ENCODE data around the gene DDX52.

DDX52 gene

DNA sequence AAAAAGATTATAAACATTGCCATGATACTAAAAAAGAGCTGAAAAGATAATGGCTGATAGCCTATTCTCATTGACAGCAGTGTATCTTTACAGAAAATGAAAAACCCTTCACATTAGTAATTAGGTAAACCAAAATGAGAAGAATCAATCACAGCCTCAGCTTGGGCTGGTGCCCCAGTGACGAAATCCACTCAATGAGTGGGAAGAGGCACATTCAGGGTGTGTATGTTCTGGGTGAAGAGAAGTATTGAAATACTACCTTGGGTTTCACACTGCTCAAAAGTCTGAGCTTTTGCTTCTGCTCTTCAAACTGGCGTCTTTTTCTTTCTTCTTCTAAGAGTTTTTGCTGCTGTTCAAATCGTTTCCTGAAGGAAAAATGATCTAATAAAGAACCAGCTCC lies 58.2 kb downstream of the DDX52 start:
- DNase-seq = peak in 2 of 56 donors; percentile 5

- DNase-seq = no peak
These were observed 67.0 kb downstream of the DDX52 start for GRCh38 chr17:37576281-37576680.

DNA sequence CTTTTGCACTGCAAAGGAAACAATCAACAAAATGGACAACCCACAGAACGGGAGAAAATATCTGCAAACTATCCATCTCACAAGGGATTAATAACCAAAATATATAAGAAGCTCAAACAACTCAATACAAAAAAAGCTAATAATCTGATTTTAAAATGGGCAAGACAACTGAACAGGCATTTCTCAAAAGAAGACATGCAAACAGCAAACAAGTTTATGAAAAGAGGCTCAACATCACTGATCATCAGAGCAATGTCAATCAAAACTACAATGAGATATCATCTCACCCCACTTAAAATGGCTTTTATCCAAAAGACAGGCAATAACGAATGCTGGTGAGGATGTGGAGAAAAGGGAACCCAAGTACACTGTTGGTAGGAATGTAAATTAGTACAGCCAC lies 68.8 kb downstream of the DDX52 start:
- no peak for DNase-seq

GRCh38 chr17:37571674-37572073 lies 71.6 kb downstream of the DDX52 start:
- DNase-seq = no peak

DNA sequence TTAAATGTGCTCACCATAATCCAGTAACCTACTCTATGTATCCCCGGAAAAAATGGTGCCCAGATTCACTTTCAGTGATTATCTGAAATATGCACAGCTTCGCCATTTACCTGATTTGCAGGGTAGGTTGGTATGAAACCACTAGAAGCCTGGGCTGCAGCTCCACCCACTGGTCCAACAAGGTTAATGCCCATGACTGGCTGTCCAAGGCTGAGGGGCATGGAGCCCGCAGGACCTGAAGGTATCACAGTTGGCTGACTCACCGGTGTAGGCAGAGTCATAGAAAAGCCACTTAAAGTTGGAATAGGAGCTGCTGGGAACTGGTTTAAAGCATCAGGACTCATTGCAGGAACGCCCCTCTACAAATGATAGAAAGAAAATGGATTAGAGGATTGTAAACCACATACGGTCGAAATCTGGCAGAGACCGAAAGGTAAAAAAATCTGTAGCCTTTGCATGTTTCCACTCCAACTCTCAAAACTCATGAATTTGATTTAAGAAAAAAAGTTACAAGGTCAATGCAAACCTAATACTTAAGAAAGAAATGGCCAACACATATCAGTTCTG lies 72.6 kb downstream of the DDX52 start:
- peak in 6 of 56 donors; percentile 2 to 23 (median 6) for DNase-seq

DNA sequence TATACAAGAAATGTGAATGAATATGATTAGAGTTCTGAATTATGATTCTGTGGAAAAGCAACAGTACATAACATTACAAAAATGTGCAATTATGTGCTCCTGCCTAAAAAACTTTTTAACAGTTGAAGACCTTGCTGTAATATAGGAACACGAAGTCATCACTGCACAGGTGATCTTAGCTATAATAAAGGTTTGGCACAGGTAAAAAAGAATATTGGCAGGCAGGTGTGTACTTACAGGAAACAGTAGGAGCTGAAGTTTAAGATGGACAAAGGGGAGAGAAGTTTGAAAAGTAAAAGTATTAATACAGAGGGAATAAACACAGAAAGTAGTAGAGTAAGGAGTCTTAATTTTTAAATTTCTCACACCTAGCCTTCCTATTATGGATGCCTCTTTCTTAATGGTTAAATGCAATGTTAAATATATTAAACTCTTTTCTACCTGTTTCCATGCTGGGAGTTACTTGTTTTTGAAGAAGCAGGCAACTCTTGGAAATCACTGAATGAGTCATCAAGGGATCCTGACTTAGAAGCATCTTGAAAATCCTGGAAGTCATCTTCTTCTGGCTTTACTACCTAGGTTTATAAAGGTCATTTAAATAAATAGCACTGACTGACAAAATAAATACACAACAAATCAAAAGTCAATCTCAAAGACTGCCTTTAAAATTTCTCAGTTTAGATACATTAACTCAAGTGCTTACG lies 74.7 kb downstream of the DDX52 start:
- DNase-seq = no peak

DNA sequence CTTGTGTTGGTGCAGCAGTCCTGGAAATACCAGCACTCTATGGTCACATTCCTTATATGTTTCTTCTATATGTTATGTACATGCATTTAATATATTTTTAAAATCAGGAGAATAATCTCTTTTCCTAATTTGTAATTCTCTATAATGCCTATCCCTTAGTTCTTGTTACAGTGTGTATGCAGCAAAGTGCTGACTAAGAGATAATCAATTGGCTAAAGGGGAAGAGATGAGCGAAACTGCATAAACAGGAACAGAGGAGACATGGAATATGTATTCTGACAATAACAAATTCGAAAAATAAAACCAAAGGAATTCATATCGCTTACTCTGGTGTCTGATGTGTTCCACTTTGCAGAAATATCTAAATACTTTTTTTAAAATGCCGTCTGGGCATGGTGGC lies 75.7 kb downstream of the DDX52 start:
- DNase-seq = no peak

GRCh38 chr17:37567137-37567536 lies 76.1 kb downstream of the DDX52 start:
- DNase-seq = no peak

GRCh38 chr17:37564252-37564651 lies 79.0 kb downstream of the DDX52 start:
- no peak for DNase-seq

DNA sequence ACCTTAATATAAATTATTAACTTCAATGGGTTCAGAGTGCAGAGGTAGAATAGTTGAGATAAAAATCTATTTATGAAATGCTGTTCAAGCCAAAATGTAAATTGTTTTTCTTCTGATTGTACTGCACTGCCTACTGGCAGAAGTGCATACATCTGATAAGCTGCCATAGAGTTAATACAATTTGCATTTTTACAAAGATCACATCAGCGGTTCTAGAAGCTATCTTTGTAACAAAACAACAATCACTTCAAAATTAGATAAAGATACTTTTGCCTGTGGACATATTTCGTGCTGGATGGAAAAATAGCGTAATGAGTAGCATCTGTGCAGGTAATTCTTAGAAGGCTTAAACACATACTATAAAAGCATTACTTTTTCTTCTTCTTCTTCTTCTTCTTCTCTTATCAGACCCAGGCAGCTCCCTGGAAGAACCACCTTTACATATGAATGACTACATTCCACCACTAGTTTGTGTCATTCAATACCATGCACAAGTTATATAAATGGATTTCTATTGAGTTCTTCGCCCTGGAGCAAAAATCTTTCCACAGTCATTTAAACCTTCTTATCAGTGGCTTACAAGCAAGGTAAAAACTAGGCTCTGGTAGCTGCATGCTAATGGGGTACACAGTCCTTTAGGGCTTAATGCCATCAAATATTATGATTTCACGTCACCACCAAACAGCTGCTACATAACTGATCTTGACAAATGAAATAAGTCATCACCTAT lies 81.1 kb downstream of the DDX52 start:
- DNase-seq = no peak
